WI38 (cell line): Measurements from ENCODE around the gene UBAC2.

Experiments
- H3K4me3 ChIP-seq: 2 replicates; pipeline ENCODE4 v1.5.1; 2011; ENCODE audit warnings: low read depth, mild to moderate bottlenecking, control low read depth, low read length
- CTCF ChIP-seq: IDR thresholded peaks from 2 replicates; pipeline ENCODE4 v1.5.1; 2012; ENCODE audit warnings: low read depth, mild to moderate bottlenecking, control low read depth, low read length

The UBAC2 gene

GRCh38 chr13:99352351-99353245 lies 151.9 kb downstream of the UBAC2 start:
- TF ChIP-seq CTCF = no peak
- no peak overlapping the region for H3K4me3 ChIP-seq

DNA sequence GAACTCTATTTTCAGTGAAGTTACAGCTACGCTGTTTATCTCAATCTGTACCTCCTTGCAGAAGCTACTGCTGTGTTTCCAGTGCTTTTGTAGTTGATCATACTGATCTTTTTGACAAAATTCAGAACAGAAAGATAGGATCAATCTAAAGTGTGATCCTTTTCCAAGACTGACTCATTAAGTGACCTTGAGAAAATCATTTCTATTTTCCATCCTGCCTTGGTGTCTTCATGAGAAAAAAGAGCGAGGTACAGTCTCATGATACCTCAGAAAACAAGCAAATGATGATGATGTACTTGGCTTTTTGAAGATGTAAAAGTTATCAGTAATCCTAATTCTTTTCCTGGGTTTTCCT lies 152.6 kb downstream of the UBAC2 start:
- TF ChIP-seq CTCF = no peak
- H3K4me3 ChIP-seq = no peak overlapping the region

DNA sequence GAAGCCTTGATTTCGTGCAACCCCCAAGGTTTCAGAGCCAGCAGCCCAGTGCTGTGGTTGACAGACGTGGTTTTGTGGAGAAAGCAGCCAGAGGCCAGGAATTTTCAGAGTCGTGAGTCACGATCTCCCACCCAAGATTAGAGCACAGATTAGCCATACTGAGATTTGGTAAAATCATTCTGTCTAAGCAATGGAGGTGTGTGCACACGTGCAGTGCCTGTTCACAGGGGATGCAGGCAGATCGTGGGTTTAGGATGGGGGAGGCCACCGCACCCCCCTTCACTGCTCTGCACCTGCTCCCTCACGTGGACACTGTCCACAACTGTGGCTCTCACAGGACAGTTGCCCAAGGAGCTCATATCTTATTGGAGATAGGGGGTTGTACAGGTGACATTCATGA lies 153.2 kb downstream of the UBAC2 start:
- no peak for TF ChIP-seq CTCF
- H3K4me3 ChIP-seq = no peak overlapping the region

- TF ChIP-seq CTCF = no peak
- no peak overlapping the region for H3K4me3 ChIP-seq
Measured at GRCh38 chr13:99354371-99354951, 153.8 kb downstream of the UBAC2 start.

GRCh38 chr13:99355267-99356011 lies 154.8 kb downstream of the UBAC2 start:
- TF ChIP-seq CTCF = no peak
- H3K4me3 ChIP-seq = no peak overlapping the region

DNA sequence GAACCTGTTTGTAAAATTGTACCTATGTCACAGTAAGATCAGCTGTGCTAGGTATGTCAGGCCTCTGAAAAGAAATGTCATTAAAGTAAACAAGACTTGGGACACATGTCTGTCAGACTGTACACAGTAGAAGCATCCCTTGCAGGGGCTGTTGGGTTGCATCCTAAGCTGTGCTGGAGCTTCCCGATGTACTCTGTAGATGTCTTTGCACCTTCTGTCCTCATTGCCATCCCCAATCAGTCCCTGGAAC lies 155.3 kb downstream of the UBAC2 start:
- TF ChIP-seq CTCF = no peak
- peak overlapping the region; percentile 44 for H3K4me3 ChIP-seq
